ENCODE measurements around the gene CASP6.

DNA sequence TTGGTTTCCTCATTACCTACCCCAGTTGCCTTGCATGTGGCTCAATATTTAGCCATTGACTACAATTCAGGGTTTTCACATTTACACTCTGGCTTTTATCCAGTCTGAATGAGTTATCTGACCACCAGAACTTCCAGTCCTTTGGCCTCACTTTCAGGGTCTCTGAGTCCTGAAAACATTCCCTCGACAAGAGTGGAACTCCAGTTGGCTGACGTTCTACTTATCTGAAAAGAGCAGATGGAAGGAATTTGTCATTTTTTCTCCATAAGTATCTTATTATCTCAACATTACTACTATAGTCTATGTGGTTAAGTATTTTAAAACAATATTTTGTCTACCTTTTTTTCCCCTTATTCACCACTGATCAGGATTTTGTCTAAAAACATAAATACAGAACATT, 5.2 kb upstream of the CASP6 start:
- TF ChIP-seq TAF1 (IDR thresholded peaks at IDR 0.05; ENCODE audit: borderline replicate concordance, insufficient read depth, low read length), result no peak
- no peak for TF ChIP-seq POLR2AphosphoS5 (IDR thresholded peaks at IDR 0.05; ENCODE audit: low read depth, low read length)
- no peak for TF ChIP-seq SIN3A (IDR thresholded peaks at IDR 0.05; ENCODE audit: borderline replicate concordance, insufficient read depth, low read length)

Data from PFSK-1 (cell line).